ENCODE data around the gene RETREG3. TPM values are rescaled to one million over a fixed set of nuclear protein-coding genes. Genes with fewer than 3 reads are reported as not detected.

The RETREG3 gene
- total and polyA plus RNA-seq, 2 of the 4 experiments (the other 2 are of a cell fraction): 18.1 to 44.1 TPM

DNA sequence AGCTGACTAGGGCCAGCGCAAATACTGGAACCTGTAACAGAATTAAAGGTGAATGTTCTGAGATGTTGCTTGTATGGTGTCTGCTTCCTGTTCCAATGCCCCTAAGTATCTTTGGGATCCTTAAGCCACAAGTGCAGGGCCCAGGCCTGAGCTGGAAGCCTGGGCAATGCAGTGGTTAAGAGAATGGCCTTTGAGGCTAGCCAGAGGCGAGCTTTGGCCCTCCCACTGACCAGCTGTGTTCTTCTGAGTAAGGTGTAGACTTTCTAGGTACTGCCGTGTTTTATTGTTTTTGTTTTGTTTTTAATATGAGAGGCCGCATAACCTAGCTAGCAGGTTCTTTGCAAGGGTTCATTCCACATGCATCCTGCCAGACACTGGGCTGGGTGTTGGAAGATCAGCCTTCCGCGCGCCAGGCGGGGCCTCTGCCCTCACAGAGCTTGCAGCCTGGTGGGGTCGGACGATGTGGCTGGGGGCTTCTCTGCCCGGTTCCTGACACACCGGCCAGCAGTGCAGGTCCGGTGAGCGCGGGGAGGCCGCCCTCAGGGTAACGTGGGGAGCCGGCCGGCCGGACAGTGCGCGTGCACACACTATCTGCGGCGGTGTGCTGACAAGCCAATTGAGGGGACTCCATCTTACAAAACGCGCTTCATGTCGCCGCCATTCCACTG is 42.8 kb downstream of the RETREG3 start:
- ATAC-seq (ENCODE audit: low read depth): peak; percentile 6
- H3K36me3 ChIP-seq (ENCODE audit: control insufficient read depth, insufficient read depth, low read length): peaks cover 53% of the 10 kb centered on the region

More for the DNA sequence above, 42.8 kb downstream of the RETREG3 start:
- Histone ChIP-seq H3K18ac (ENCODE audit: low read depth, low read length) (no peak overlapping the region), H3K27me3 (ENCODE audit: control insufficient read depth, insufficient read depth, low read length) (no peaks in the 10 kb centered on the region), H4K8ac (ENCODE audit: low read depth in 2 of 2, low read length in 2 of 2) (peak overlapping the region; percentile 96 to 100), H3K56ac (ENCODE audit: extremely low read depth, insufficient read depth, low read length) (no peak overlapping the region), H3K4me2 (ENCODE audit: low read depth, low read length) (peak overlapping the region; percentile 63), H2BK5ac (ENCODE audit: low read depth, low read length, poor library complexity, severe bottlenecking) (peak overlapping the region; percentile 75), H3K4ac (ENCODE audit: low read depth, low read length) (peak overlapping the region; percentile 81), H2AK9ac (replicated peaks; ENCODE audit: low read depth, low read length, poor library complexity) (peak overlapping the region; percentile 94), H3K23ac (ENCODE audit: low read depth, low read length) (no peak overlapping the region; the same call in 1 of the 2 replicates), H2BK120ac (ENCODE audit: low read depth, low read length) (peak overlapping the region; percentile 55; the same call in 1 of the 2 replicates), H3K79me1 (ENCODE audit: low read depth in 1 of 2, low read length in 2 of 2) (peaks cover 41 to 84% of the 10 kb centered on the region in 2 experiments), H2BK15ac (ENCODE audit: low read depth, low read length) (0 out of 3 replicates have a peak overlapping the region, but pooled peaks have one; percentile 84), H3K4me1 (ENCODE audit: control insufficient read depth, insufficient read depth, low read length) (peaks cover 19% of the 10 kb centered on the region), H2AK5ac (ENCODE audit: low read depth, low read length) (peak overlapping the region; percentile 99), H3K9me1 (ENCODE audit: insufficient read depth, low read length) (peaks cover 19% of the 10 kb centered on the region), H3K9ac (ENCODE audit: low read depth, low read length) (peak overlapping the region; percentile 19; the same call in 1 of the 2 replicates), H4K91ac (ENCODE audit: insufficient read depth, low read depth, low read length) (peak overlapping the region; percentile 94), H3K14ac (replicated peaks; ENCODE audit: low read depth, low read length) (peak overlapping the region; percentile 67; the same call in 1 of the 2 replicates), H3K27ac (ENCODE audit: insufficient read depth, low read length) (peak overlapping the region; percentile 77), H2BK20ac (ENCODE audit: low read depth, low read length) (no peak overlapping the region; the same call in 1 of the 2 replicates), H4K5ac (ENCODE audit: low read depth, low read length) (peak overlapping the region; percentile 87), H4K20me1 (ENCODE audit: insufficient read depth, low read length) (peaks cover 8% of the 10 kb centered on the region; the same call in 1 of the 2 replicates), H3K9me3 (ENCODE audit: control insufficient read depth, insufficient read depth, low read length) (no peaks in the 10 kb centered on the region), H2AFZ (replicated peaks; ENCODE audit: low read length, poor library complexity) (peak overlapping the region; percentile 100), H3K4me3 (ENCODE audit: insufficient read depth, low read depth, low read length) (peak overlapping the region; percentile 84)
- POLR2A ChIA-PET (ENCODE audit: unreplicated experiment): no interaction called here
- dilution Hi-C loops (cut with HindIII; ENCODE audit: low sequenced_read_pairs, unreplicated experiment) (no loop called here), in situ Hi-C loops (cut with MboI; ENCODE audit: low sequenced_read_pairs) (no loop called here), intact Hi-C loops (cut with micrococcal nuclease) (no loop called here)
- no TSS peak for BruUV-seq (replicated peaks)
- 21% methylated on average over 6 of the region's 28 CpGs; no CpG with 5 or more reads in 1 of the 2 experiments for WGBS, 2 experiments (ENCODE audit: extremely low coverage in 2 of 2, insufficient read length in 1 of 2)
- DNase-seq: no peak
- TF ChIP-seq BHLHE40 (IDR thresholded peaks at IDR 0.05; ENCODE audit: low read depth, low read length): no peak
- TF ChIP-seq ELK1 (IDR thresholded peaks at IDR 0.05; ENCODE audit: borderline replicate concordance, low read depth, low read length): no peak
- TF ChIP-seq MAZ (IDR thresholded peaks at IDR 0.05; ENCODE audit: borderline replicate concordance, low read depth, low read length): no peak
- TF ChIP-seq SMC3 (IDR thresholded peaks at IDR 0.05; ENCODE audit: low read depth, low read length): no peak
- TF ChIP-seq RCOR1 (IDR thresholded peaks at IDR 0.05; ENCODE audit: insufficient replicate concordance, low read length): no peak
- CTCF ChIA-PET: no interaction called here

Measured in IMR-90 (cell line).